ENCODE measurements around the gene LGMN. TPM values are rescaled to one million over a fixed set of nuclear protein-coding genes. Genes with fewer than 3 reads are reported as not detected.

The LGMN gene
- total and polyA plus RNA-seq, 2 of the 13 experiments (the other 11 are each of a cell fraction or from before 2014, with no cell fraction given) = 28.9 to 76.4 TPM

DNA sequence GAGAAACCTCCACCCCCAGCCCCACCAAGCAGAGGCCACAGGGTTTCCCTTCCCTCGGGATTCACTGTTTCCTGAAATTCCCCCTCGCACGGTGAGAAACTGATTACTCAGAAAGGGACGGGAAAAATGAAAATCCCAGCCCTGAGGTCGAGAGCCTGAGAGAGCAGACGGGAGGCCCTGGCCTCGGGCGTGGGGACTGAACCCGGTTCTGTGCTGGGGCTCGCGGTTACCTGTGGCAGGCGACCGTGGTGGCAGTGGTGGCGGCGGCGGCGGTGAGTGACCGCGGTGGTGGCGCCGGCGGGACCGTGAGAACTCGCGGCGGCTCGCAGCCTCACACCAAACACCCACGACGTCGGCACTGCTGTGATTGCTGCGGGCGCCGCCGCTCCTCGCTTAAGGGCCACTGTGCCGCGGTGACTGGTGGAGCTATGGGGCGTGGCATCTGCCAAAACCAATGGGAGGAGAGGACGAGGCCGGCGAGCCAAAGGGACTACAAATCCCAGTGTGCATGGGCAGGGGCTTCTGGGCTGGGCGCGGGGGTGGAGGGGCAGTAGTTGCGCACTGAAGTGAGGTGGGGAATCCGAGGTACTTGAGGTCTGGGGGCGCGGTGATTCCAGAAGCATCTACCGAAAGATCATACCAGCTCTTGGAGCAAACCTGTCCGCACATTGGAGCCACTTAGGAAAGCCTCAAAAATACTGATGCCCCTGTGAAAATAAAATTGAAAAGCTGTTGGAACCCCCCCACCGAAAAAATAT lies at the start of gene LGMN (continued):
- TF ChIP-seq, protein P1, sequence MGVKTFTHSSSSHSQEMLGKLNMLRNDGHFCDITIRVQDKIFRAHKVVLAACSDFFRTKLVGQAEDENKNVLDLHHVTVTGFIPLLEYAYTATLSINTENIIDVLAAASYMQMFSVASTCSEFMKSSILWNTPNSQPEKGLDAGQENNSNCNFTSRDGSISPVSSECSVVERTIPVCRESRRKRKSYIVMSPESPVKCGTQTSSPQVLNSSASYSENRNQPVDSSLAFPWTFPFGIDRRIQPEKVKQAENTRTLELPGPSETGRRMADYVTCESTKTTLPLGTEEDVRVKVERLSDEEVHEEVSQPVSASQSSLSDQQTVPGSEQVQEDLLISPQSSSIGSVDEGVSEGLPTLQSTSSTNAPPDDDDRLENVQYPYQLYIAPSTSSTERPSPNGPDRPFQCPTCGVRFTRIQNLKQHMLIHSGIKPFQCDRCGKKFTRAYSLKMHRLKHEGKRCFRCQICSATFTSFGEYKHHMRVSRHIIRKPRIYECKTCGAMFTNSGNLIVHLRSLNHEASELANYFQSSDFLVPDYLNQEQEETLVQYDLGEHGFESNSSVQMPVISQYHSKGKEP (CRISPR knock-in tag; IDR thresholded peaks at IDR 0.05) = no peak
- TF ChIP-seq HDAC1 (CRISPR knock-in tag; IDR thresholded peaks at IDR 0.05) (peak; percentile 86), SNAPC2 (CRISPR knock-in tag; IDR thresholded peaks at IDR 0.05) (no peak), MXI1 (IDR thresholded peaks at IDR 0.05; ENCODE audit: borderline replicate concordance, low read depth, low read length) (peak; percentile 68; the same call in 1 of the 3 replicates), SRY (CRISPR knock-in tag; IDR thresholded peaks at IDR 0.05) (peak; percentile 81; the same call in 1 of the 2 replicates), MAF1 (CRISPR knock-in tag; IDR thresholded peaks at IDR 0.05; ENCODE audit: borderline replicate concordance) (no peak; the same call in 1 of the 2 replicates), ZNF501 (CRISPR knock-in tag; IDR thresholded peaks at IDR 0.05) (peak; percentile 96), CBFB (CRISPR knock-in tag; IDR thresholded peaks at IDR 0.05) (0 out of 2 replicates have a peak, but pooled peaks have one; percentile 39), ZNF44 (CRISPR knock-in tag; IDR thresholded peaks at IDR 0.05) (peak; percentile 89; the same call in 1 of the 2 replicates), ZNF615 (CRISPR knock-in tag; IDR thresholded peaks at IDR 0.05; ENCODE audit: borderline replicate concordance) (no peak), ZNF777 (CRISPR knock-in tag; IDR thresholded peaks at IDR 0.05) (peak; percentile 70), ELF4 (CRISPR knock-in tag; IDR thresholded peaks at IDR 0.05; ENCODE audit: borderline replicate concordance) (no peak), ZNF383 (CRISPR knock-in tag; IDR thresholded peaks at IDR 0.05; ENCODE audit: borderline replicate concordance) (peak; percentile 76; the same call in 1 of the 2 replicates), ZNF292 (CRISPR knock-in tag; IDR thresholded peaks at IDR 0.05; ENCODE audit: borderline replicate concordance, low read depth) (no peak), MBD4 (IDR thresholded peaks at IDR 0.05; ENCODE audit: borderline replicate concordance, low read length) (no peak), PAF1 (CRISPR knock-in tag; IDR thresholded peaks at IDR 0.05) (no peak), ZNF839 (CRISPR knock-in tag; IDR thresholded peaks at IDR 0.05; ENCODE audit: borderline replicate concordance) (0 out of 2 replicates have a peak, but pooled peaks have one; percentile 58), FIP1L1 (IDR thresholded peaks at IDR 0.05; ENCODE audit: borderline replicate concordance, insufficient read depth, low read depth, low read length) (no peak), CEBPG (CRISPR knock-in tag; IDR thresholded peaks at IDR 0.05) (no peak)
- TF ChIP-seq, protein P2, sequence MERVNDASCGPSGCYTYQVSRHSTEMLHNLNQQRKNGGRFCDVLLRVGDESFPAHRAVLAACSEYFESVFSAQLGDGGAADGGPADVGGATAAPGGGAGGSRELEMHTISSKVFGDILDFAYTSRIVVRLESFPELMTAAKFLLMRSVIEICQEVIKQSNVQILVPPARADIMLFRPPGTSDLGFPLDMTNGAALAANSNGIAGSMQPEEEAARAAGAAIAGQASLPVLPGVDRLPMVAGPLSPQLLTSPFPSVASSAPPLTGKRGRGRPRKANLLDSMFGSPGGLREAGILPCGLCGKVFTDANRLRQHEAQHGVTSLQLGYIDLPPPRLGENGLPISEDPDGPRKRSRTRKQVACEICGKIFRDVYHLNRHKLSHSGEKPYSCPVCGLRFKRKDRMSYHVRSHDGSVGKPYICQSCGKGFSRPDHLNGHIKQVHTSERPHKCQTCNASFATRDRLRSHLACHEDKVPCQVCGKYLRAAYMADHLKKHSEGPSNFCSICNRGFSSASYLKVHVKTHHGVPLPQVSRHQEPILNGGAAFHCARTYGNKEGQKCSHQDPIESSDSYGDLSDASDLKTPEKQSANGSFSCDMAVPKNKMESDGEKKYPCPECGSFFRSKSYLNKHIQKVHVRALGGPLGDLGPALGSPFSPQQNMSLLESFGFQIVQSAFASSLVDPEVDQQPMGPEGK (CRISPR knock-in tag; IDR thresholded peaks at IDR 0.05) = peak; percentile 94
- TF ChIP-seq, protein P3, sequence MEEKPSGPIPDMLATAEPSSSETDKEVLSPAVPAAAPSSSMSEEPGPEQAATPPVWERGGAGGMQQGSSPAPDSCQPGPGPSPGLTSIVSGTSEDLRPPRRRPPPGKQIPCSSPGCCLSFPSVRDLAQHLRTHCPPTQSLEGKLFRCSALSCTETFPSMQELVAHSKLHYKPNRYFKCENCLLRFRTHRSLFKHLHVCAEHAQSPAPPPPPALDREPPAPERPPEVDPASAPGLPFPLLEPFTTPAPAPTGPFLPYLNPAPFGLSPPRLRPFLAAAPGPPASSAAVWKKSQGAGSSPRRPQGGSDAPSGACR (CRISPR knock-in tag; IDR thresholded peaks at IDR 0.05) = no peak
- TF ChIP-seq, protein P4, sequence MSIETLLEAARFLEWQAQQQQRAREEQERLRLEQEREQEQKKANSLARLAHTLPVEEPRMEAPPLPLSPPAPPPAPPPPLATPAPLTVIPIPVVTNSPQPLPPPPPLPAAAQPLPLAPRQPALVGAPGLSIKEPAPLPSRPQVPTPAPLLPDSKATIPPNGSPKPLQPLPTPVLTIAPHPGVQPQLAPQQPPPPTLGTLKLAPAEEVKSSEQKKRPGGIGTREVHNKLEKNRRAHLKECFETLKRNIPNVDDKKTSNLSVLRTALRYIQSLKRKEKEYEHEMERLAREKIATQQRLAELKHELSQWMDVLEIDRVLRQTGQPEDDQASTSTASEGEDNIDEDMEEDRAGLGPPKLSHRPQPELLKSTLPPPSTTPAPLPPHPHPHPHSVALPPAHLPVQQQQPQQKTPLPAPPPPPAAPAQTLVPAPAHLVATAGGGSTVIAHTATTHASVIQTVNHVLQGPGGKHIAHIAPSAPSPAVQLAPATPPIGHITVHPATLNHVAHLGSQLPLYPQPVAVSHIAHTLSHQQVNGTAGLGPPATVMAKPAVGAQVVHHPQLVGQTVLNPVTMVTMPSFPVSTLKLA (IDR thresholded peaks at IDR 0.05) = no peak
- TF ChIP-seq, protein P5, sequence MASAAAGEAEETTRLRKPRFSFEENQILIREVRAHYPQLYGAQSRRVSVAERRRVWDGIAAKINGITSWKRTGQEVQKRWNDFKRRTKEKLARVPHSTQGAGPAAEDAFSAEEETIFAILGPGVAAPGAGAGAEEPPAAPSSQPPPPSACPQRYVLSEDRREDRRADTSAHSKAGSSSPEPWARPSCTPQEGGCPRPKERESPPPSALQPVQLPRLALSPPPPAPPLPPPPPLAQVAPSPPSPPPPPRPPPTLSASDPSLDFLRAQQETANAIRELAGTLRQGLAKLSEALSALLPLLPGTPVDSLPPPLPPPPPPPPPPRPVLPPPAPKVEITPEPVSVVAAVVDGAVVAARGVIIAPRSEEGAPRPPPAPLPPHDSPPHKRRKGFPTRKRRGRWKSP (CRISPR knock-in tag; IDR thresholded peaks at IDR 0.05) = peak; percentile 85; the same call in 1 of the 2 replicates
